ENCODE results near the gene TLL2.

Gene TLL2

GRCh38 chr10:96436035-96436434, 77.7 kb downstream of the TLL2 start:
- Histone ChIP-seq H3K9me3 (replicated peaks; ENCODE audit: insufficient read depth, low read length) (no peaks in the 10 kb centered on the region), H3K27ac (ENCODE audit: low read length) (no peak overlapping the region), H3F3A (ENCODE audit: insufficient read depth, low read length) (no peaks in the 10 kb centered on the region), H3K27me3 (replicated peaks; ENCODE audit: insufficient read depth, low read length) (no peaks in the 10 kb centered on the region), H3K36me3 (replicated peaks; ENCODE audit: insufficient read depth, low read length) (no peaks in the 10 kb centered on the region), H2AFZ (ENCODE audit: low read length) (no peak overlapping the region), H3K4me2 (ENCODE audit: low read depth, low read length) (no peak overlapping the region), H3K4me1 (ENCODE audit: low read length) (no peaks in the 10 kb centered on the region), H4K20me1 (ENCODE audit: insufficient read depth, low read length) (no peaks in the 10 kb centered on the region), H3K4me3 (ENCODE audit: low read length) (no peak overlapping the region), H3K79me2 (ENCODE audit: low read length) (no peaks in the 10 kb centered on the region), H3K9ac (ENCODE audit: low read length) (no peak overlapping the region), H3K9me2 (replicated peaks; ENCODE audit: insufficient read depth, low read length) (no peaks in the 10 kb centered on the region)
- DNase-seq, result no peak
- TF ChIP-seq EZH2 (optimal IDR thresholded peaks at IDR 0.05; ENCODE audit: low read depth, low read length) (no peak), CTCF (IDR thresholded peaks at IDR 0.05; ENCODE audit: low read length) (no peak), EZH2phosphoT487 (IDR thresholded peaks at IDR 0.05; ENCODE audit: low read length) (no peak)

- H3F3A ChIP-seq (ENCODE audit: insufficient read depth, low read length), result no peaks in the 10 kb centered on the region
- no peak for TF ChIP-seq EZH2 (optimal IDR thresholded peaks at IDR 0.05; ENCODE audit: low read depth, low read length)
- no peak for TF ChIP-seq CTCF (IDR thresholded peaks at IDR 0.05; ENCODE audit: low read length)
- TF ChIP-seq EZH2phosphoT487 (IDR thresholded peaks at IDR 0.05; ENCODE audit: low read length), result no peak
- H3K27ac ChIP-seq (ENCODE audit: low read length), result no peak overlapping the region
- H3K36me3 ChIP-seq (replicated peaks; ENCODE audit: insufficient read depth, low read length), result no peaks in the 10 kb centered on the region
- no peak overlapping the region for H3K9ac ChIP-seq (ENCODE audit: low read length)
- H3K9me3 ChIP-seq (replicated peaks; ENCODE audit: insufficient read depth, low read length), result no peaks in the 10 kb centered on the region
- no peak for DNase-seq
- H4K20me1 ChIP-seq (ENCODE audit: insufficient read depth, low read length), result no peaks in the 10 kb centered on the region
- no peaks in the 10 kb centered on the region for H3K79me2 ChIP-seq (ENCODE audit: low read length)
- no peaks in the 10 kb centered on the region for H3K4me1 ChIP-seq (ENCODE audit: low read length)
- H3K4me2 ChIP-seq (ENCODE audit: low read depth, low read length), result no peak overlapping the region
- H3K4me3 ChIP-seq (ENCODE audit: low read length), result no peak overlapping the region
- H2AFZ ChIP-seq (ENCODE audit: low read length), result no peak overlapping the region
- no peaks in the 10 kb centered on the region for H3K27me3 ChIP-seq (replicated peaks; ENCODE audit: insufficient read depth, low read length)
- H3K9me2 ChIP-seq (replicated peaks; ENCODE audit: insufficient read depth, low read length), result no peaks in the 10 kb centered on the region
Observed at GRCh38 chr10:96431211-96431970, 82.3 kb downstream of the TLL2 start.

- no peak overlapping the region for H2AFZ ChIP-seq (ENCODE audit: low read length)
- H3K79me2 ChIP-seq (ENCODE audit: low read length), result no peaks in the 10 kb centered on the region
- H3K36me3 ChIP-seq (replicated peaks; ENCODE audit: insufficient read depth, low read length), result no peaks in the 10 kb centered on the region
- H3K27ac ChIP-seq (ENCODE audit: low read length), result no peak overlapping the region
- H3F3A ChIP-seq (ENCODE audit: insufficient read depth, low read length), result no peaks in the 10 kb centered on the region
- no peaks in the 10 kb centered on the region for H4K20me1 ChIP-seq (ENCODE audit: insufficient read depth, low read length)
- no peak overlapping the region for H3K4me2 ChIP-seq (ENCODE audit: low read depth, low read length)
- H3K4me3 ChIP-seq (ENCODE audit: low read length), result no peak overlapping the region
- no peaks in the 10 kb centered on the region for H3K9me3 ChIP-seq (replicated peaks; ENCODE audit: insufficient read depth, low read length)
- no peak overlapping the region for H3K9ac ChIP-seq (ENCODE audit: low read length)
- DNase-seq, result no peak
- H3K4me1 ChIP-seq (ENCODE audit: low read length), result no peaks in the 10 kb centered on the region
- TF ChIP-seq EZH2 (optimal IDR thresholded peaks at IDR 0.05; ENCODE audit: low read depth, low read length) (no peak), EZH2phosphoT487 (IDR thresholded peaks at IDR 0.05; ENCODE audit: low read length) (no peak)
- H3K9me2 ChIP-seq (replicated peaks; ENCODE audit: insufficient read depth, low read length), result no peaks in the 10 kb centered on the region
- no peaks in the 10 kb centered on the region for H3K27me3 ChIP-seq (replicated peaks; ENCODE audit: insufficient read depth, low read length)
Observed at GRCh38 chr10:96427291-96427690, 86.4 kb downstream of the TLL2 start.

- H3K9me2 ChIP-seq (replicated peaks; ENCODE audit: insufficient read depth, low read length), result no peaks in the 10 kb centered on the region
- no peak for TF ChIP-seq EZH2 (optimal IDR thresholded peaks at IDR 0.05; ENCODE audit: low read depth, low read length)
- no peak for TF ChIP-seq CTCF (IDR thresholded peaks at IDR 0.05; ENCODE audit: low read length)
- no peak for TF ChIP-seq EZH2phosphoT487 (IDR thresholded peaks at IDR 0.05; ENCODE audit: low read length)
- no peak overlapping the region for H3K4me3 ChIP-seq (ENCODE audit: low read length)
- H3K27ac ChIP-seq (ENCODE audit: low read length), result no peak overlapping the region
- H3K79me2 ChIP-seq (ENCODE audit: low read length), result no peaks in the 10 kb centered on the region
- H4K20me1 ChIP-seq (ENCODE audit: insufficient read depth, low read length), result no peaks in the 10 kb centered on the region
- no peaks in the 10 kb centered on the region for H3K27me3 ChIP-seq (replicated peaks; ENCODE audit: insufficient read depth, low read length)
- no peaks in the 10 kb centered on the region for H3F3A ChIP-seq (ENCODE audit: insufficient read depth, low read length)
- H3K9me3 ChIP-seq (replicated peaks; ENCODE audit: insufficient read depth, low read length), result no peaks in the 10 kb centered on the region
- DNase-seq, result no peak
- no peak overlapping the region for H2AFZ ChIP-seq (ENCODE audit: low read length)
- H3K4me2 ChIP-seq (ENCODE audit: low read depth, low read length), result no peak overlapping the region
- no peak overlapping the region for H3K9ac ChIP-seq (ENCODE audit: low read length)
- H3K36me3 ChIP-seq (replicated peaks; ENCODE audit: insufficient read depth, low read length), result no peaks in the 10 kb centered on the region
- H3K4me1 ChIP-seq (ENCODE audit: low read length), result no peaks in the 10 kb centered on the region
Observed at GRCh38 chr10:96422525-96422924, 91.2 kb downstream of the TLL2 start.
